HG02981 (cell line): ENCODE data around the gene GARIN6.
"Not testable (repeated sequence)": the region's sequence is repeated elsewhere in the genome, so short reads cannot be mapped to it uniquely, and the experiment has no call there.

Source experiments
- ATAC-seq: cut with Tn5 transposase; IDR thresholded peaks from one replicate; pipeline ENCODE4 v1.9.1; 2021; ENCODE audit warnings: mild to moderate bottlenecking, moderate library complexity; ENCODE audit not compliant: unreplicated experiment

The GARIN6 gene

GRCh38 chr12:99647453-99647852, at the start of gene GARIN6:
Gene GARIN6 (plus strand): TSS chr12:99647753. CDS start chr12:99648175, 422 bp downstream.
- no peak for ATAC-seq

DNA sequence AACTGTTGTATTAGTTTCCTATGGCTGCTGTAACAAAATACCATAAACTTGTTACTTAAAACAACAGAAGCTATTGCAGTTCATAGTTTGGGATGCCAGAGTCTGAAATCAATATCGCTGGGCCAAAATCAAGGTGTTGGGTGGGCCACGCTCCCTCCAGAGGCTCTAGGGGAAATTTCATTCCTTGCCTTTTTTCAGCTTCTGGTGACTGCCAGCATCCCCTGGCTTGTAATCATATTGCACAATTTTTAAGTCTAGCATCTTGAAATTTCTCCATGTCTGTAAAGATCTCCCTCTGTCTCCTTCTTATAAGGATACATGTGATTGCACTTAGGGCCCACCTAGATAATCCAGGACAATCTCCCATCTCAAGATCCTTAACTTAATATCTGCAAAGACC, 48.8 kb upstream of the GARIN6 start:
- ATAC-seq: no peak

GRCh38 chr12:99600388-99600787, 47.2 kb upstream of the GARIN6 start:
- ATAC-seq: peak; percentile 98

GRCh38 chr12:99609455-99610181, 37.9 kb upstream of the GARIN6 start:
- no peak for ATAC-seq

- ATAC-seq: no peak
These were observed 36.4 kb upstream of the GARIN6 start for GRCh38 chr12:99611117-99611516.

GRCh38 chr12:99611599-99611998, 36.0 kb upstream of the GARIN6 start:
- ATAC-seq: no peak

GRCh38 chr12:99618657-99619056, 28.9 kb upstream of the GARIN6 start:
- ATAC-seq: no peak

DNA sequence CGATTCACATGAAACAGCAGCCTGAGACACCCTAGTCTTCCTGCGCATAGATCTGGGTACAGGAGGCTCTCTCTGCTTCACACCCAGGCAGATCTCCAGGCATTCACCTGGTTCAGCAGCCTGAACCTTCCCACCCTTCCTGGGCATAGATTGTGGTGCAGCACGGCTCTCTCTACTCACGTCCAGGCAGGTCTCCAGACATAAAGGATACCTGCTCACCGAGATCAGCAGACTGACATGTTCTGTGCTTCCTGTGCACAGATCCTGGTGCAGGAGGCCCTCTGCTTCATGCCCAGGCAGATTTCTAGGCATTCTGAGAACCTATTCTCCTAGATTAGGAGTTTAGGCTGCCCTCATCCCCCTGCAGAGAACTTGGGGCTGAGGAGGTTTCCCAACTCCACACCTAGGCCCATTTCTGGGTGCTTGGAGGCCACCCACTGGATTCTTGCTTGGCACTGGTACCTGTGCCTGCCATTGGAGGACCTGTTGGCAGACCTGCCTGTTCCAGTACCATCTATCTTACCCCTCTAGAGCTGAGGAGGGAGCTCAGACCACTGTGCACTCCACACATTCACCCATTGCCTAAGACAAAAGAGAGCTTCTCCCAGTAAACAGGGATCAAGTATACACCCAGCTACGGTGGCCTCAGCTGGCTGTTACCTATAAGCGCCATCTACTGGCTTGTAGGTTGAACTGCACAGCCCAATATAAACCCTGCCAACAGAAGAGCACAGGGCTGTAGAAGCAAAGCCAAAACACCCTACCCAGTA, 28.0 kb upstream of the GARIN6 start:
- ATAC-seq: peak; percentile 84

- no peak for ATAC-seq
These were observed 27.4 kb upstream of the GARIN6 start for GRCh38 chr12:99620159-99620479.

GRCh38 chr12:99624591-99624990, 23.0 kb upstream of the GARIN6 start:
- ATAC-seq: not testable (repeated sequence)

DNA sequence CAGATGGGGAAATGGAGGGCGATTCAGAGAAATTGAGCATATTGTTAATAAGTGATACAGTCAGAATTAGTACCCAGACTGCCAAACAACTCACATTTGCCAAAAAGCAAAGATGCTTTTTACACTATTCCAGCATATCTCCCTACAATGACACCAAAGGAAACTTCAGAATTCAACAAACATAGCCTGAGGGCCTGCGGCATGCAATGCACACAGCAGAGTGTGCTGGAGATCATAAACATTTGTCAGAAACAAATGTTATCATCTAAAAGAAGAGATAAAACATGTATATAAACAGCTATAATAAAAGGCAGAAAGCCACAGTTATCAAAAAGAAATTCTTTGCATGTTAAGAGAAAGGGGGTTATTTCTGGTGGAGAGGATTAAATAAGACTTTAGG, 20.1 kb upstream of the GARIN6 start:
- no peak for ATAC-seq

DNA sequence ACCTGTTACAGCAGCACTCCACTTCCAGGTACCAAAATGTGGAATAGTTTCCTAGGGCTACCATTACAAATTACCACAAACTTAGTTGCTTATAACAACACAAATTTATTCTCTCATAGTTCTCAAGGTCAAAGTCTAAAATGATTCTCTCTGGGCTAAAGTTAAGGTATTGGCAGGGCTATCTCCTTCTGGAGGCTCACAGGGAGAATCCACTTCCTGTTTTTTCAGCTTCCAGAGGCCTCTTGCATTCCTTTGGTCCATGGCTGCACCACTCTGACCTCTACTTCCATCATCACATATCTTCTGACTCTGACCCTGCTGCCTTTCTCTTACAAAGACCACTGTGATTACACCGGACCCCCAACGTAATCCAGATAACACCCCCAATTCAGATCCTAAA, 2.9 kb upstream of the GARIN6 start:
- no peak for ATAC-seq

DNA sequence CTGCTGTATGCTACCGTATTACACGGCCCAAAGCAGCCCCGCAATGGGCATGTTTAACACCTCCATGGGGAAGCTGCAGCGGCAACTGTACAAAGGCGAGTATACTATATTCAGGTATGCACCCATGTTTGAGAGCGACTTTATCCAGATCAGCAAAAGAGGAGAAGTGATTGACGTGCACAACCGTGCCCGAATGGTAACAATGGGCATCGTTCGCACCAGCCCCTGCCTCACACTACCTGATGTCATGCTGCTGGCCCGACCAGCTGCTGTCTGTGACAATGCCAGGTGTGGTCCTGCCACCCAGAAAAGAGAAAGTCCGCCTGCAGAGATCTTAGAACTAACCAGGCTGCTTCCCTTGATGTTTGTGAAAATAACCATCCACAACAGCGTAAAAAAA, 630 bp downstream of the GARIN6 start:
- ATAC-seq: no peak

- no peak for ATAC-seq
These were observed 2.0 kb downstream of the GARIN6 start for GRCh38 chr12:99649551-99649950.

DNA sequence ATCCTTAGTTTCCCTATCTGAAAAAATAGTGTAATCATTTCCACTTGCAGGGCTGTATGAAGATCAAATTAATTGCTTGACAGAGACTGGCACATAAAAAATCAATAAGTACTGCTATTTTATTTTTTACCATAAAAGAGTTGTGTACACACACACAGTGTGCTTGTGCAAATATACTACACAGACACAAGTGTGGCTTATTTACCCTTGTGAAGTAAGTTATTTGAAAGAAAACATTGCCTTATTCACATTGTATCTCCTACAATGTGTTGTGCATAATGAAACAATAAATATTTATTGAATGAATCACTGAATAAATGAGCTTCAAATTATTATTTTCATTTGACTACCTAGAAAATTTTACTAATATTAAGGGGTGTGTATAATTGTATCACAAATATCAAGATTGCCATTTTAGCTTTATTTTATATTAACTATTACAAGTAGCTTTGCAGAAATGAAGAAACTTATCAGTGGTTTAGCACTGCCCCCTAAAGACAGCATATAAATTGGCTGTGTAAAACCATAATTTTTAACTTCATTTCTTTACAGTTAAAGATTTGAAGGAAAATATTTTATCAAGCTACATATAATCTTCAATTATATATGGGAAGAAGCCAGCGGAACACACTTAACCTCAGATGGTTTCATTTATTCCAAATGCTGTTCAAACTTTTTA, 11.3 kb downstream of the GARIN6 start:
- ATAC-seq: no peak

DNA sequence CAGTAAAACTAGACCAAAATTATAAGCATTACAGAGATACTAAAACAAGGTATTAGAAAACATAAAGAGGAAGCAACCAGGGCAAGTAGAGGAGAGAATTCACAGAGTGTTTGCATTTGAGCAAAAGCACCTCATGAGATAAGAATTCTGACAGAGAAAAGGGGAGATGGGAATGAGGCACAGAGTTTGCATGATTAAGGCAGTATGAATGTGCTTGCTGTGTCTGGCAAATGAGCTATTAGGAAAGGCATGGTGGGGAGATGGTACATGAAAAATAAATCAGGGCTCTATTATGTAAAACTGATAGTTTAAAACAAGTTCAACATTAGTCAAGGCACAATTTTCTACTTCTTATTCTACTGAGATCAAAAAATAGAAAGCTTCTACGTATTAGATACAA, 23.1 kb downstream of the GARIN6 start:
- ATAC-seq: no peak

DNA sequence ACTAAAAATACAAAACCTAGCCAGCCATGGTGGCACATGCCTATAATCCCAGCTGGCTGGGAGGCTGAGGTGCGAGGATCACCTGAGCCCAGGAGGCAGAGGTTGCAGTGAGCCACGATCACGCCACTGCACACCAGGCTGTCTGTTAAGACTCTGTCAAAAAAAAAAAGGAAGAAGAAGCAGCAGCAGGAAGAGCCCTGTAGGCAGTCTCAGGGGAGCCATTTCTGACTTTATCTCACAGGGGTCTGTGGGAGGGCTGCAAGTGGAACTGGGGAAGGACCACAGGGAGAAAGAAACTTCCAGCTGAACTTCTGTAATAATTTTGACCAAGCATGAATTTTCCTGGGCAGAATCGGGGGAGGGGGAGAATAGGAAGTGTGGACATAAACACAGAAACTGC, 32.7 kb downstream of the GARIN6 start:
- no peak for ATAC-seq

GRCh38 chr12:99686142-99686541, 38.6 kb downstream of the GARIN6 start:
- ATAC-seq: no peak

DNA sequence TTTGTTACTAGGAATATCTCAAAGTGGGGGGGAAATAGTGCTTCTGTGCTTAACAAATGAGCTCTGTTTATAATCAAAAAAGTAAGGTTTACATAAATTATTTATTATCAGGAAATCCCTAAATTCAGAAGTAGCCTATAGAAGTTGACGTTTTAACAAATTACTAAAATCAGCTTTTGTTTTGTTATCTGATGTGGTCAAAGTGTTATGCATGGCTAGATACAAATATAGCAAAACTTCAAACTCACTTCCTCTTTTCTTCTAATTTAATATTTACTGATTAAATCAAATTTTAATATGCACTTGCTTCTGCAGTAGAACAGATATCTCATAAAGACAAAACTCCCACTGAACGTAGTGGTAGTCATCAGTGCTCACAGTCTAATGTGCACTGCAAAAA, 47.5 kb downstream of the GARIN6 start:
- peak; percentile 54 for ATAC-seq
